ENCODE data around the gene TNNC1. TPM values are rescaled to one million over a fixed set of nuclear protein-coding genes. Genes with fewer than 3 reads are reported as not detected.

TNNC1 gene
- total RNA-seq, 4 donors from 2014 or later: 3.0 to 4.4 (median 3.4) TPM; not detected in 1

GRCh38 chr3:52479877-52480575 lies 26.2 kb upstream of the TNNC1 start:
- intact Hi-C loops (cut with DNase I; ENCODE audit: low total_unique reads): no loop called here

DNA sequence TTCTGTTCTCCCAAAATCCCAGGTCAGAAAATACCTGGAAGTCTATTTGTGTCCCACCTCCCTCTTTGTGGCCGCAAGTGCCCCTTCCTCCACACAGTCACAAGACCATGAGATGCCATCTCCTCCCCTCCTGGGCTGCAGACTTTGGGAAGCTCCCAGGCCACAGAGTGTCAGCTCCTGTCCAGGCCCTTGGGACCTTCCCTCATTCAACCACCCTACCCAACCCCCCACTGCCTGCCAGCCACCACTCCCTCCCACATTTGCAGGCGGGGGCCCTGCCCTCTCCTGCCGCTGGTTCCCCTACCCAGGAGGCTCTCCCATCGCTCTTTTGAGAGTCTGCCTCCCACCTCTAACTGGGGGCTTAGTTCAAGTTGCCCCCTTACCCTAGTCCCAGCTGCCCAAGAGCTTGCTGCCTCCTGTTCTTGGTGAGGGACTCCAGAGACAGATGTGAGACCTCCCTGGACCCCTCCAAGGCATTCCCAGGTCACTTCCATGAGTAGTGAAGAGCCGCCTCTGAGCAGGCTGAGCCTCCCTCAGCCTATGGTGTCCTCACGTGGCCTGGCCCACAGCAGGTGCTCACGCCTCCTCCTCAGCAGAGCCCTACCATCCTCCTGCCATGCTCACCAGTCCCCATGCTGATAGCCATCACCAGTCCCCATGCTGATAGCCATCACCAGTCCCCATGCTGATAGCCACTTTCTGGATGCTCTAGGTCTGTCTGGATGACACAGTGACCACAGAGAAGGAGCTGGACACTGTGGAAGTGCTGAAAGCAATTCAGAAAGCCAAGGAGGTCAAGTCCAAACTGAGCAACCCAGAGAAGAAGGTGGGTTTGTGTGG lies 25.4 kb upstream of the TNNC1 start:
- Histone ChIP-seq H3K27me3 (no peaks in the 10 kb centered on the region), H3K4me3 (no peak overlapping the region), H3K4me1 (peaks cover 0 to 8% of the 10 kb centered on the region in 2 donors), H3K27ac (no peak overlapping the region), H3K36me3 (no peaks in the 10 kb centered on the region), H3K9me3 (no peaks in the 10 kb centered on the region)
- intact Hi-C loops (cut with DNase I; ENCODE audit: low total_unique reads): no loop called here
- no peak for DNase-seq
- no peak for TF ChIP-seq POLR2A (IDR thresholded peaks at IDR 0.05)
- TF ChIP-seq CTCF (IDR thresholded peaks at IDR 0.05): no peak

More at GRCh38 chr3:52479877-52480575, 26.2 kb upstream of the TNNC1 start:
- Histone ChIP-seq H3K4me1 (peaks cover 0 to 8% of the 10 kb centered on the region in 2 donors), H3K4me3 (no peak overlapping the region), H3K27ac (no peak overlapping the region), H3K9me3 (no peaks in the 10 kb centered on the region), H3K36me3 (no peaks in the 10 kb centered on the region), H3K27me3 (no peaks in the 10 kb centered on the region)
- TF ChIP-seq POLR2A (IDR thresholded peaks at IDR 0.05) (no peak), CTCF (IDR thresholded peaks at IDR 0.05) (no peak)
- no peak for DNase-seq

GRCh38 chr3:52477796-52478095 lies 23.9 kb upstream of the TNNC1 start:
- no peaks in the 10 kb centered on the region for H3K36me3 ChIP-seq
- H3K27me3 ChIP-seq: no peaks in the 10 kb centered on the region

GRCh38 chr3:52477076-52477795 lies 23.4 kb upstream of the TNNC1 start:
- Histone ChIP-seq H3K27ac (no peak overlapping the region), H3K36me3 (no peaks in the 10 kb centered on the region), H3K27me3 (no peaks in the 10 kb centered on the region), H3K4me1 (no peaks in the 10 kb centered on the region), H3K9me3 (no peaks in the 10 kb centered on the region), H3K4me3 (no peak overlapping the region)
- intact Hi-C loops (cut with DNase I; ENCODE audit: low total_unique reads): no loop called here
- DNase-seq: no peak
- TF ChIP-seq POLR2A (IDR thresholded peaks at IDR 0.05): no peak

More at GRCh38 chr3:52477796-52478095, 23.9 kb upstream of the TNNC1 start:
- no peak for TF ChIP-seq CTCF (IDR thresholded peaks at IDR 0.05)
- Histone ChIP-seq H3K27ac (no peak overlapping the region), H3K9me3 (no peaks in the 10 kb centered on the region), H3K4me1 (no peaks in the 10 kb centered on the region), H3K4me3 (no peak overlapping the region)
- DNase-seq: no peak
- intact Hi-C loops (cut with DNase I; ENCODE audit: low total_unique reads): no loop called here

DNA sequence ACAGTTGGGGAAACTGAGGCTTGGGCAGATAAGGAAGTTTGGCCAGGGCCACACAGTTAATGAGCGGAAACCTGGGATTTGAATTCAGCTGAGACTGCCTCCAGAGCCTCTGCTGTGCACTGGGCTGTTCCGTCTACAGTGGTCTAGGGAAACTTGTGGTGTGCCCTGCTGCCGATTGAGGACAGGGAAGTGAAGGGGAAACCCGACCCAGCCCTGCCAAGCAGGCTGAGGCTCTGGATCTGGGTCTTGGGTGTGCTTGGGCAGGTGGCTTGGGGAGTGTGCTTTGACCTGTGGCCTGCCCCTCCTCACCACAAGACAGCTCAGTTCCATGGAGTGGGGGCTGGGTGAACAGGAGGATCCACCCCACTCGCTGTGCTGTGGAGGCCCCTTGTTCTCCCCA lies 19.2 kb upstream of the TNNC1 start:
- no peaks in the 10 kb centered on the region for H3K27me3 ChIP-seq
- no peak for DNase-seq
- no peaks in the 10 kb centered on the region for H3K9me3 ChIP-seq
- no peak overlapping the region for H3K4me3 ChIP-seq
- intact Hi-C loops (cut with DNase I; ENCODE audit: low total_unique reads): no loop called here
- TF ChIP-seq POLR2A (IDR thresholded peaks at IDR 0.05) (no peak), CTCF (IDR thresholded peaks at IDR 0.05) (no peak)
- H3K36me3 ChIP-seq: no peaks in the 10 kb centered on the region
- H3K4me1 ChIP-seq: no peaks in the 10 kb centered on the region
- H3K27ac ChIP-seq: no peak overlapping the region

All from uterus (tissue), 4 donors.